H9 (cell line): Measurements from ENCODE around the gene KEL. TPM values are rescaled to one million over a fixed set of nuclear protein-coding genes. Genes with fewer than 3 reads are reported as not detected.

Experiments used
- DNase-seq: peaks from one replicate; pipeline ENCODE4 v3.0.0-alpha.2; 2017
- H2AFZ ChIP-seq: one replicate; pipeline ENCODE4 v1.6.1; 2013; ENCODE audit warnings: mild to moderate bottlenecking, low read length, control low read depth, moderate library complexity
- H2AK5ac ChIP-seq: 2 replicates; pipeline ENCODE4 v1.6.1; 2013; ENCODE audit warnings: low read length, control low read depth, mixed read lengths; ENCODE audit not compliant: insufficient read length
- H2BK120ac ChIP-seq: one replicate; pipeline ENCODE4 v1.6.1; 2013; ENCODE audit warnings: low read depth, mild to moderate bottlenecking, low read length, control low read depth, inconsistent platforms; ENCODE audit not compliant: poor library complexity, severe bottlenecking
- H2BK12ac ChIP-seq: 2 replicates; pipeline ENCODE4 v1.6.1; 2013; ENCODE audit warnings: low read length, control low read depth, mixed read lengths, low read depth; ENCODE audit not compliant: insufficient read length
- H2BK15ac ChIP-seq: 2 replicates; pipeline ENCODE4 v1.6.1; 2013; ENCODE audit warnings: low read depth, low read length, control low read depth
- H2BK20ac ChIP-seq: one replicate; pipeline ENCODE4 v1.6.1; 2013; ENCODE audit warnings: low read depth, mild to moderate bottlenecking, low read length, control low read depth, inconsistent platforms; ENCODE audit not compliant: poor library complexity, severe bottlenecking
- H2BK5ac ChIP-seq: 2 replicates; pipeline ENCODE4 v1.6.1; 2013; ENCODE audit warnings: low read length, control low read depth, mixed read lengths; ENCODE audit not compliant: insufficient read length
- H3K14ac ChIP-seq: 2 replicates; pipeline ENCODE4 v1.6.1; 2013; ENCODE audit warnings: low read length, control low read depth; ENCODE audit not compliant: insufficient read depth
- H3K18ac ChIP-seq: 2 replicates; pipeline ENCODE4 v1.6.1; 2013; ENCODE audit warnings: low read depth, mild to moderate bottlenecking, mixed read lengths, low read length, control low read depth; ENCODE audit not compliant: insufficient read length
- H3K23ac ChIP-seq: 2 replicates; pipeline ENCODE4 v1.6.1; 2013; ENCODE audit warnings: low read length, control low read depth, mixed read lengths, low read depth; ENCODE audit not compliant: insufficient read length
- H3K23me2 ChIP-seq: 2 replicates; pipeline ENCODE4 v1.6.1; 2013; ENCODE audit warnings: low read depth, mild to moderate bottlenecking, mixed read lengths, low read length, control low read depth; ENCODE audit not compliant: insufficient read length, poor library complexity, severe bottlenecking
- H3K27ac ChIP-seq: 2 replicates; pipeline ENCODE4 v1.5.1; 2013; ENCODE audit warnings: low read length, control low read depth, mixed read lengths, low read depth; ENCODE audit not compliant: insufficient read length
- H3K27me3 ChIP-seq: 2 replicates; pipeline ENCODE4 v1.6.1; 2013; ENCODE audit warnings: low read length, control low read depth, inconsistent platforms; ENCODE audit not compliant: insufficient read depth
- H3K4ac ChIP-seq: 2 replicates; pipeline ENCODE4 v1.6.1; 2013; ENCODE audit warnings: low read depth, mild to moderate bottlenecking, control low read depth, inconsistent platforms, low read length, moderate library complexity
- H3K4me1 ChIP-seq: 2 replicates; pipeline ENCODE4 v1.6.1; 2013; ENCODE audit warnings: low read length, control low read depth, inconsistent platforms; ENCODE audit not compliant: insufficient read depth
- H3K4me2 ChIP-seq: 2 replicates; pipeline ENCODE4 v1.6.1; 2013; ENCODE audit warnings: low read length, control low read depth, mixed read lengths; ENCODE audit not compliant: insufficient read length, insufficient read depth
- H3K56ac ChIP-seq: 2 replicates; pipeline ENCODE4 v1.6.1; 2013; ENCODE audit warnings: low read depth, mild to moderate bottlenecking, mixed read lengths, low read length, control low read depth; ENCODE audit not compliant: insufficient read length
- H3K79me1 ChIP-seq: 2 replicates; pipeline ENCODE4 v1.6.1; 2013; ENCODE audit warnings: low read depth, mild to moderate bottlenecking, moderate library complexity, low read length, control low read depth, inconsistent platforms; ENCODE audit not compliant: insufficient read depth, poor library complexity, severe bottlenecking
- H3K79me2 ChIP-seq: 2 replicates; pipeline ENCODE4 v1.6.1; 2013; ENCODE audit warnings: low read length, control low read depth, inconsistent platforms; ENCODE audit not compliant: insufficient read depth
- H3K9ac ChIP-seq: 2 replicates; pipeline ENCODE4 v1.6.1; 2013; ENCODE audit warnings: low read length, control low read depth, mixed read lengths; ENCODE audit not compliant: insufficient read length; ENCODE audit errors: extremely low read depth
- H3K9me3 ChIP-seq: one replicate; pipeline ENCODE4 v1.6.1; 2013; ENCODE audit warnings: low read depth, low read length, inconsistent platforms; ENCODE audit not compliant: control insufficient read depth
- H3T11ph ChIP-seq: one replicate; pipeline ENCODE4 v1.6.1; 2013; ENCODE audit warnings: mild to moderate bottlenecking, low read length, control low read depth, inconsistent platforms
- H4K20me1 ChIP-seq: one replicate; pipeline ENCODE4 v1.6.1; 2013; ENCODE audit not compliant: control insufficient read depth, insufficient read length, insufficient read depth
- H4K5ac ChIP-seq: 2 replicates; pipeline ENCODE4 v1.6.1; 2013; ENCODE audit warnings: low read depth, mild to moderate bottlenecking, mixed read lengths, low read length, control low read depth; ENCODE audit not compliant: insufficient read length
- H4K8ac ChIP-seq: replicated peaks from 2 replicates; pipeline ENCODE4 v1.6.1; 2013; ENCODE audit warnings: low read length, control low read depth, mixed read lengths, low read depth; ENCODE audit not compliant: insufficient read length
- H4K91ac ChIP-seq: 2 replicates; pipeline ENCODE4 v1.6.1; 2013; ENCODE audit warnings: low read depth, mild to moderate bottlenecking, moderate library complexity, mixed read lengths, low read length, control low read depth; ENCODE audit not compliant: insufficient read length
- H3K27ac Mint-ChIP-seq, 3 experiments: 2 replicates in 2 of 3; 3 replicates in 1 of 3; pipeline ENCODE4 v1.8.0; 2020 to 2021; ENCODE audit warnings: mixed read lengths in 3 of 3, mild to moderate bottlenecking in 1 of 3, moderate library complexity in 1 of 3
- H3K27me3 Mint-ChIP-seq: 2 replicates; pipeline ENCODE4 v1.8.0; 2021; ENCODE audit warnings: low read depth, mild to moderate bottlenecking, moderate library complexity, mixed read lengths
- H3K36me3 Mint-ChIP-seq, 3 experiments: 2 replicates in 2 of 3; 3 replicates in 1 of 3; pipeline ENCODE4 v1.8.0; 2020 to 2021; ENCODE audit warnings: low read depth in 3 of 3, mixed read lengths in 3 of 3; ENCODE audit not compliant: insufficient read depth in 1 of 3
- H3K4me1 Mint-ChIP-seq, 2 experiments: 2 replicates each; pipeline ENCODE4 v1.8.0; 2020; ENCODE audit warnings: mixed read lengths in 2 of 2
- H3K4me3 Mint-ChIP-seq, 2 experiments: 2 replicates in 1 of 2; 3 replicates in 1 of 2; pipeline ENCODE4 v1.8.0; 2020 to 2021; ENCODE audit warnings: mild to moderate bottlenecking in 2 of 2, mixed read lengths in 2 of 2, moderate library complexity in 1 of 2
- H3K9me3 Mint-ChIP-seq, 2 experiments: 2 replicates in 1 of 2; 3 replicates in 1 of 2; pipeline ENCODE4 v1.8.0; 2020; ENCODE audit warnings: mild to moderate bottlenecking in 2 of 2, mixed read lengths in 2 of 2, moderate library complexity in 1 of 2
- WGBS: extraction: QIAGEN DNeasy Blood & Tissue Kit; methylation state at CpG from one replicate; pipeline ENCODE4 v1.1.7; 2013; ENCODE audit warnings: missing lambda C conversion rate, low lambda C conversion rate, mixed read lengths; ENCODE audit not compliant: insufficient read length; ENCODE audit errors: extremely low coverage; 5-methylcytosine and 5-hydroxymethylcytosine counted together
- total RNA-seq: library from RNA; stranded (reverse); gene quantifications from 2 replicates; pipeline ENCODE4 v1.2.1, GENCODE V29; 2021
- TF ChIP-seq, protein P1 (sequence below): fragments of 200-600 bp; sonication (generic); conservative IDR thresholded peaks from 3 replicates; pipeline ENCODE4 v1.8.0; 2021; ENCODE audit warnings: antibody characterized with exemption, mild to moderate bottlenecking

Gene KEL
- total RNA-seq, 1 experiment from 2014 or later: 1.5 TPM

DNA sequence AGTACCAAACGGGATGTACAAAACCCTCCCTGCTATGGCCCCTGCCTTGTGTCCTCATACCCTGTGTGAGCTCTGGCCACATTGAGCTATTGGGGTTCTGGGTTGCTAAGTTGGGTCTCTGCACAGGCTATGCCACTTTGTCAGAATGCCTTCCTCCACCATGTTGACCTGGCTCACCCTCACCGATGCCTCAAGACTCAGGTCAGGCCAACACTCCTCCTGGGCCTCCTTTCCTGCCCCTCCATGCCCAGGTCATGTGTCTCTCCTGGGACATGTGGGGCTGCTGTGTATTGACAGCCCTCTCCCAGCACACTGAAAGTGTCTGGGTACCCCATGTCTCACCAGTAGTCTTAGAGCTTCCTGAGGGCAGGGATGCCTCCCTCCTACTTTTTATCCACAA lies 43.3 kb downstream of the KEL start:
- Histone ChIP-seq H4K8ac (no peak overlapping the region), H3K23me2 (no peaks in the 10 kb centered on the region), H2BK15ac (no peak overlapping the region), H3K9me3 (no peaks in the 10 kb centered on the region), H3K79me2 (no peaks in the 10 kb centered on the region), H2AFZ (no peak overlapping the region), H3K27me3 (no peaks in the 10 kb centered on the region), H3T11ph (no peak overlapping the region), H4K91ac (no peak overlapping the region), H3K18ac (no peak overlapping the region), H3K9ac (no peak overlapping the region), H2BK120ac (no peak overlapping the region), H2AK5ac (no peak overlapping the region), H3K79me1 (no peaks in the 10 kb centered on the region), H3K4me1 (no peaks in the 10 kb centered on the region), H4K5ac (no peak overlapping the region), H2BK5ac (no peak overlapping the region), H3K4me2 (no peak overlapping the region), H3K56ac (no peak overlapping the region), H2BK12ac (no peak overlapping the region), H3K4ac (no peak overlapping the region), H2BK20ac (no peak overlapping the region), H3K23ac (no peak overlapping the region), H3K14ac (no peak overlapping the region), H4K20me1 (no peaks in the 10 kb centered on the region), H3K27ac (no peak overlapping the region)
- DNase-seq: no peak
- Mint-ChIP-seq H3K27me3 (peaks cover 16% of the 10 kb centered on the region), H3K27ac (no peak overlapping the region), H3K36me3 (no peaks in the 10 kb centered on the region), H3K4me1 (peaks cover 2% of the 10 kb centered on the region in 2 experiments), H3K9me3 (0 out of 5 replicates have a peak, but pooled peaks cover 0 to 1% of the 10 kb centered on the region in 2 experiments), H3K4me3 (no peak overlapping the region)
- TF ChIP-seq, protein P1, sequence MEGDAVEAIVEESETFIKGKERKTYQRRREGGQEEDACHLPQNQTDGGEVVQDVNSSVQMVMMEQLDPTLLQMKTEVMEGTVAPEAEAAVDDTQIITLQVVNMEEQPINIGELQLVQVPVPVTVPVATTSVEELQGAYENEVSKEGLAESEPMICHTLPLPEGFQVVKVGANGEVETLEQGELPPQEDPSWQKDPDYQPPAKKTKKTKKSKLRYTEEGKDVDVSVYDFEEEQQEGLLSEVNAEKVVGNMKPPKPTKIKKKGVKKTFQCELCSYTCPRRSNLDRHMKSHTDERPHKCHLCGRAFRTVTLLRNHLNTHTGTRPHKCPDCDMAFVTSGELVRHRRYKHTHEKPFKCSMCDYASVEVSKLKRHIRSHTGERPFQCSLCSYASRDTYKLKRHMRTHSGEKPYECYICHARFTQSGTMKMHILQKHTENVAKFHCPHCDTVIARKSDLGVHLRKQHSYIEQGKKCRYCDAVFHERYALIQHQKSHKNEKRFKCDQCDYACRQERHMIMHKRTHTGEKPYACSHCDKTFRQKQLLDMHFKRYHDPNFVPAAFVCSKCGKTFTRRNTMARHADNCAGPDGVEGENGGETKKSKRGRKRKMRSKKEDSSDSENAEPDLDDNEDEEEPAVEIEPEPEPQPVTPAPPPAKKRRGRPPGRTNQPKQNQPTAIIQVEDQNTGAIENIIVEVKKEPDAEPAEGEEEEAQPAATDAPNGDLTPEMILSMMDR: no peak
- no CpG with 5 or more reads among the region's 2 CpGs for WGBS
